OCI-LY1 (cell line): ENCODE data around the gene ARHGAP6.

Source experiments
- EZH2 ChIP-seq: fragments of 200-600 bp; sonication (generic), shearing (Covaris generic); IDR thresholded peaks from 2 replicates; pipeline ENCODE4 v1.8.0; 2017; ENCODE audit warnings: borderline replicate concordance, mixed run types, mild to moderate bottlenecking, antibody characterized with exemption, low read length, moderate library complexity, mixed read lengths
- TF ChIP-seq, protein P1 (sequence below): fragments of 200-600 bp; sonication (generic), shearing (Covaris generic); IDR thresholded peaks from 2 replicates; pipeline ENCODE4 v1.5.1; 2017; ENCODE audit warnings: mild to moderate bottlenecking, antibody characterized with exemption, low read length, moderate library complexity, mixed read lengths

- TF ChIP-seq, protein P1, sequence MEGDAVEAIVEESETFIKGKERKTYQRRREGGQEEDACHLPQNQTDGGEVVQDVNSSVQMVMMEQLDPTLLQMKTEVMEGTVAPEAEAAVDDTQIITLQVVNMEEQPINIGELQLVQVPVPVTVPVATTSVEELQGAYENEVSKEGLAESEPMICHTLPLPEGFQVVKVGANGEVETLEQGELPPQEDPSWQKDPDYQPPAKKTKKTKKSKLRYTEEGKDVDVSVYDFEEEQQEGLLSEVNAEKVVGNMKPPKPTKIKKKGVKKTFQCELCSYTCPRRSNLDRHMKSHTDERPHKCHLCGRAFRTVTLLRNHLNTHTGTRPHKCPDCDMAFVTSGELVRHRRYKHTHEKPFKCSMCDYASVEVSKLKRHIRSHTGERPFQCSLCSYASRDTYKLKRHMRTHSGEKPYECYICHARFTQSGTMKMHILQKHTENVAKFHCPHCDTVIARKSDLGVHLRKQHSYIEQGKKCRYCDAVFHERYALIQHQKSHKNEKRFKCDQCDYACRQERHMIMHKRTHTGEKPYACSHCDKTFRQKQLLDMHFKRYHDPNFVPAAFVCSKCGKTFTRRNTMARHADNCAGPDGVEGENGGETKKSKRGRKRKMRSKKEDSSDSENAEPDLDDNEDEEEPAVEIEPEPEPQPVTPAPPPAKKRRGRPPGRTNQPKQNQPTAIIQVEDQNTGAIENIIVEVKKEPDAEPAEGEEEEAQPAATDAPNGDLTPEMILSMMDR = no peak
- TF ChIP-seq EZH2 = no peak
These were observed 375.2 kb downstream of the ARHGAP6 start for GRCh38 chrX:11290416-11291102.
